Chondrocyte (in vitro differentiated cells): ENCODE results near the gene RPL23. TPM values are rescaled to one million over a fixed set of nuclear protein-coding genes. Genes with fewer than 3 reads are reported as not detected.

Source experiments
- DNase-seq: peaks from one replicate; pipeline ENCODE4 v3.0.0; 2021; ENCODE audit warnings: mixed read lengths, low spot score
- H3K27ac Mint-ChIP-seq: one replicate; pipeline ENCODE4 v1.8.0; 2021; ENCODE audit warnings: mild to moderate bottlenecking, moderate library complexity, mixed read lengths; ENCODE audit not compliant: unreplicated experiment
- H3K27me3 Mint-ChIP-seq: 2 replicates; pipeline ENCODE4 v1.8.0; 2021; ENCODE audit warnings: low read depth, mixed read lengths
- H3K36me3 Mint-ChIP-seq: 2 replicates; pipeline ENCODE4 v1.8.0; 2021; ENCODE audit warnings: low read depth, mixed read lengths
- H3K4me1 Mint-ChIP-seq: 2 replicates; pipeline ENCODE4 v1.8.0; 2021; ENCODE audit warnings: low read depth, mild to moderate bottlenecking, mixed read lengths
- H3K4me3 Mint-ChIP-seq: one replicate; pipeline ENCODE4 v1.8.0; 2021; ENCODE audit warnings: mild to moderate bottlenecking, moderate library complexity, mixed read lengths; ENCODE audit not compliant: unreplicated experiment
- H3K9me3 Mint-ChIP-seq: 2 replicates; pipeline ENCODE4 v1.8.0; 2021; ENCODE audit warnings: low read depth, mixed read lengths
- total RNA-seq: library from RNA; stranded (reverse); gene quantifications from 3 replicates; pipeline ENCODE4 v1.2.1, GENCODE V29; 2021
- TF ChIP-seq, protein P1 (sequence below): fragments of 200-600 bp; sonication (generic); IDR thresholded peaks from 2 replicates; pipeline ENCODE4 v1.5.0; 2021; ENCODE audit warnings: antibody characterized with exemption, mild to moderate bottlenecking, moderate library complexity

The RPL23 gene
- total RNA-seq, 1 donor from 2014 or later: 959 TPM

DNA sequence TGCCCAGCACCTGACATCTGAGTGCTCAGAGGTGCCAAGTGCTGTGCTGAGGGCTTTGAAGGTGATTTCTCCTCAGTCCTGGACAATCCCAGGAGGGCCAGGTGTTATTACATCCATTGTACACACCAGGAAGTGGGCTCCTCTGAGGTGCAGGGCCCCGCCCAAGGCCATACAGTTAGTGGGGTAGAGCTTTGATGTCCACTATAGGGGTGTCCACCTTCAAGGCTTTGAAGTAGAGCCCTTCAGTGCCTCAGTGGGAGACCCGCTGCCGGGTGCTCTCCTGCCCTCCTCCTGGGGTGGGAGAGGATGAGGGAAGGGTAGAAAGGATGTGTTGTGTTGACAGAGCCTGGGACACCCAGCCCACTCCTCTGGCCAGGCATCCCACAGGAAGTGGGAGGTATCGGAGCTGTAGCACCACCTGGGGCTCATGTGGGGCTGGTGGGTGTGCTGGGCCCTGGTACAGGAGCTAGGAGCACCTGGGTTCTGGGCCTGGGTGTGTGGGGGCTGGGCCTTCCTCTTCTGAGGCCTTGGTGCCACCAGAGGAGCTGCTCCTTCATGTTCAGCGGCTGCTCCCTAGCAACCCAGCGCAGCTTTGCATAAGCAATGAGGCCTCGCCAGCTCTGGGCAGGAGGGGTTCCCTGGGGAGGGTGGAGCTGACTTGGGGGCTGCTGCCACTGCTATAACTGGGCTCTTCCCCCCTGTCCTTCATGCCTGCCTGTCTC is 23.8 kb upstream of the RPL23 start:
- Mint-ChIP-seq H3K36me3 (peaks cover 21% of the 10 kb centered on the region), H3K4me1 (peaks cover 99% of the 10 kb centered on the region), H3K4me3 (peak overlapping the region; percentile 4), H3K27me3 (no peaks in the 10 kb centered on the region), H3K9me3 (no peaks in the 10 kb centered on the region), H3K27ac (peak overlapping the region; percentile 95)
- no peak for DNase-seq
- TF ChIP-seq, protein P1, sequence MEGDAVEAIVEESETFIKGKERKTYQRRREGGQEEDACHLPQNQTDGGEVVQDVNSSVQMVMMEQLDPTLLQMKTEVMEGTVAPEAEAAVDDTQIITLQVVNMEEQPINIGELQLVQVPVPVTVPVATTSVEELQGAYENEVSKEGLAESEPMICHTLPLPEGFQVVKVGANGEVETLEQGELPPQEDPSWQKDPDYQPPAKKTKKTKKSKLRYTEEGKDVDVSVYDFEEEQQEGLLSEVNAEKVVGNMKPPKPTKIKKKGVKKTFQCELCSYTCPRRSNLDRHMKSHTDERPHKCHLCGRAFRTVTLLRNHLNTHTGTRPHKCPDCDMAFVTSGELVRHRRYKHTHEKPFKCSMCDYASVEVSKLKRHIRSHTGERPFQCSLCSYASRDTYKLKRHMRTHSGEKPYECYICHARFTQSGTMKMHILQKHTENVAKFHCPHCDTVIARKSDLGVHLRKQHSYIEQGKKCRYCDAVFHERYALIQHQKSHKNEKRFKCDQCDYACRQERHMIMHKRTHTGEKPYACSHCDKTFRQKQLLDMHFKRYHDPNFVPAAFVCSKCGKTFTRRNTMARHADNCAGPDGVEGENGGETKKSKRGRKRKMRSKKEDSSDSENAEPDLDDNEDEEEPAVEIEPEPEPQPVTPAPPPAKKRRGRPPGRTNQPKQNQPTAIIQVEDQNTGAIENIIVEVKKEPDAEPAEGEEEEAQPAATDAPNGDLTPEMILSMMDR: no peak

DNA sequence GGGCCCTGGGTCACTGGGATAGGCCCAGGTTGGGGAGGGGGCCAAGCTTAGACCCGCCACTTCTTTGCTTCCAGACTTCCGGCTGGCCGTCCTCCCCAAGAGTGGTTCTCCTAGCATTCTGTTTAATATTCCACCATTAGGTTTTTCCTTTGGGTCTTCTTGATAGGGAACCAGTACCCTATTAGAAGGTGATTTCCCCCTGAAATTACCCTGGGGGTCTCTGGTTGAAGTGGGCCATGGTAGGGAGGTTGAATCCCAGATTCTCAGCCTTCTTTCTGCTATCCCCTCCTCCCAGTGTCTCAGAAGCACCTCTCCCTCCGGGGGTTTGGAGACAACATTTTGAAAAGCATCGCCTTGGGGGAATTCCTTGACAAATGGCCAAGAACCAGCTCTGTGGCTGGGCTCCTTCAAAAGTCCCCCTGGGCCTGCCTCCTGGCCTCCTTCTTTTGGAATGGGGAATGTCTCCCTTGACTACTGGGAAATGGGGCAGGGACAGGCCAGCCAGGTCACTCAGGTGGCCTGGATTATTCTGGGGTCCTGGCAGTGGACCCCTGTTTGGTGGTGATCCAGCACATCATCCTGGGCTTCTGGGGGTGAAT is 22.1 kb upstream of the RPL23 start:
- Mint-ChIP-seq H3K4me3 (peak overlapping the region; percentile 97), H3K27me3 (no peaks in the 10 kb centered on the region), H3K4me1 (peaks cover 92% of the 10 kb centered on the region), H3K9me3 (no peaks in the 10 kb centered on the region), H3K36me3 (peaks cover 12% of the 10 kb centered on the region), H3K27ac (peak overlapping the region; percentile 96)
- TF ChIP-seq, protein P1: no peak
- DNase-seq: no peak

DNA sequence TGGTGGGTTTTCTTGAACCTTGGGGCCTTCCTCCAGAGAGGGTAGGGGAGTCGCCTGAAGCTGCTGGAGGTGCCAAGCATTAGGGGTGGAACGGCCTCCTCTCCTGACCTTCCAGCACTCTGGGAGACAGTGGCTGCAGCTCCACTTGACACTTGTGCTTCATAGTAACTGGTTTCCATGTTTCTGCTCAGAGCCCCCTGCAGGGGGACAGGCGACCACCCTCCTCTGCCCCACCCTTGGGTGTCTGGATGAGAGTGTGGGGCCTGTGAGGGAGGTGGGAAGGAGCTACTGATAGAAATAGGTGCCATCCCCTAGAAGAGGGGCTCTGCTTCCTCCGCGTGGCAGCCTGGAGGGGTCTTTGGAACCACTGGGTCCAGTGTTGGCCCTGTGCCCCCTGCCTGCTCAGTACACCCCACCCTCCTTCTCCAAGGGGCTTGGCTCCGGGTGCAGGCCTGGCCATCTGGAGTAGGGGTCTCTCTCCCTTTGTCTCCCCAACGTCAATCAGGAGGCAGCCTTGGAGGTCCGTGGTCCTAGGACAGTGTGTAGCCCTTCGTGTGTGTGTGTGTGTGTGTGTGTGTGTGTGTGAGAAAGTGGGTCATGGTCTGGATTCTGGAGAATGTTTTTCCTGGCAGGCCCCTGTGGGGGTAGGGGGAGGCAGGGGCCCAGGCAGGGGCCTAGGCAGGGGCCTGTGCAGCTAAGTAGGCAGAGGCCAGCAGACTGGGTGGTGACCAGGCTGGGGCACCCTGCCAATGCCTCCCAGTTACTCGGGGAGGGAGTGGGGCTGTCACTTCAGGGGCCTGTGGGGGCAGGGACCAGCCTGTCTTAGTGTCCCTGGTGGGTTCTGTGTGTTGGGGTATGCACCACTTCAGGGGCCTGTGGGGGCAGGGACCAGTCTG is 21.2 kb upstream of the RPL23 start:
- TF ChIP-seq, protein P1: peak; percentile 18
- DNase-seq: no peak
- Mint-ChIP-seq H3K27ac (peak overlapping the region; percentile 96), H3K4me3 (peak overlapping the region; percentile 97), H3K36me3 (peaks cover 16% of the 10 kb centered on the region), H3K4me1 (peaks cover 84% of the 10 kb centered on the region), H3K9me3 (no peaks in the 10 kb centered on the region), H3K27me3 (no peaks in the 10 kb centered on the region)

DNA sequence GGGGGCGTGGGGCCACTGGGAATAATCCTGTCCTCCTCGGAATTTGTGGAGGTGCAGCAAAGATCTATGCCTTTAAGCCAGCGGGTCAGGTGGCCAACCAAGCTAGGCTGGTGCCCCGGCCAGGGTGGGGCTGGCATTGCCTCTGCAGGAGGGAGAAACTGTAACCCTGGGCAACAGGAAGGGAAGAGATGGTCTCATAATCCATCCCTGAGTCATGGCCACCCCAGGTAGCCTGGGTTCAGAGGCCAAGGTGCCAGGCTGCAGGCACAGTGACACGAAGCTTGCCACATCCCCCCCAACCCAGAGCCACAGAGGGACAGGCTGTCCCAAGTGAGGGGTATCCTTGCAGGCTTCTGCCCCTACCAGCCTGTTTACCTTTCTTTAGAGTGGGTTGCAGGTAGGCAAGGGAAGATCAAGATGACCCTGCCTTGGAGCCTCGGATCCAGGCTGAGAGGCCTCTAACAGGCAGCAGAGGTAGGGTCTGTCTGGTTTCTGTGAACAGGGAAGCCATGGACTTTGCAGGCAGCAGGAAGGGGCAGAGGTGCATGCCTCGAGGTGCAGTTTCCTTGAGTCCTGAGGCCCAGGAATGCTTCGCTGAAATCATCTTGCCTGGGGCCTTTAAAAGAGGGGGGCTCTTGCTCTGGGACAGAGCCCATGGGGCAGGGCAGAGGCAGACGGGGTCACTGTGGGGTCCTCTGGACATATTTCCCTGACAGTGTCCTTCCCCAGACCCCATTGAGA is 20.3 kb upstream of the RPL23 start:
- H3K27me3 Mint-ChIP-seq: no peaks in the 10 kb centered on the region
- no peaks in the 10 kb centered on the region for H3K9me3 Mint-ChIP-seq
- TF ChIP-seq, protein P1: no peak
- H3K27ac Mint-ChIP-seq: peak overlapping the region; percentile 96
- peak overlapping the region; percentile 97 for H3K4me3 Mint-ChIP-seq
- DNase-seq: no peak
- peaks cover 16% of the 10 kb centered on the region for H3K36me3 Mint-ChIP-seq
- H3K4me1 Mint-ChIP-seq: peaks cover 76% of the 10 kb centered on the region
